ENCODE measurements around the gene SYP.

DNA sequence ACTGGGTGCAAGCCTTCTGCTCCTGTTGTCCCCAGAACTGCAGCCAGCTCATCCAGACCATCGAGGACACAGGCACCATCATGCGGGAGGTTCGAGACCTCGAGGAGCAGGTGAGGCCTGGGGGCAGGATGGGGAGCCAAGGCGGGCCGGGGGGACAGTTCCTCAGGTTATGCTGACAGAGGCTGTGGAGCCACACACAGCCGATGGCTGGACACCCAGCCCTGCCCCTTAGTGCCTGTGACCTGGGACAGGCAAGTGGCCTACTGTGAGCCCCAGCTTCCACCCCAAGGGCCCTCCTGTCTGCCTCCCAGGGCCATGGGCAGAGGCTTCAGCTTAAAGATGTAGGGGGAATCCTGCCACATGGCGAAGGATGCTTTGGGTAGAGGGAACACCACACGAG, 49.6 kb upstream of the SYP start:
- no peak for TF ChIP-seq SP1 (IDR thresholded peaks at IDR 0.05)
- no peak for TF ChIP-seq HDGF (IDR thresholded peaks at IDR 0.05; ENCODE audit: borderline replicate concordance)
- TF ChIP-seq BHLHE40 (IDR thresholded peaks at IDR 0.05; ENCODE audit: borderline replicate concordance) = no peak
- TF ChIP-seq FOXK2 (IDR thresholded peaks at IDR 0.05) = no peak
- no peak for TF ChIP-seq ZNF384 (IDR thresholded peaks at IDR 0.05)
- no peak for TF ChIP-seq TARDBP (IDR thresholded peaks at IDR 0.05)
- TF ChIP-seq NFRKB (IDR thresholded peaks at IDR 0.05) = no peak
- no peak for TF ChIP-seq ARNT (IDR thresholded peaks at IDR 0.05)
- no peak for TF ChIP-seq CTBP1 (IDR thresholded peaks at IDR 0.05; ENCODE audit: borderline replicate concordance)
- TF ChIP-seq, protein P1, sequence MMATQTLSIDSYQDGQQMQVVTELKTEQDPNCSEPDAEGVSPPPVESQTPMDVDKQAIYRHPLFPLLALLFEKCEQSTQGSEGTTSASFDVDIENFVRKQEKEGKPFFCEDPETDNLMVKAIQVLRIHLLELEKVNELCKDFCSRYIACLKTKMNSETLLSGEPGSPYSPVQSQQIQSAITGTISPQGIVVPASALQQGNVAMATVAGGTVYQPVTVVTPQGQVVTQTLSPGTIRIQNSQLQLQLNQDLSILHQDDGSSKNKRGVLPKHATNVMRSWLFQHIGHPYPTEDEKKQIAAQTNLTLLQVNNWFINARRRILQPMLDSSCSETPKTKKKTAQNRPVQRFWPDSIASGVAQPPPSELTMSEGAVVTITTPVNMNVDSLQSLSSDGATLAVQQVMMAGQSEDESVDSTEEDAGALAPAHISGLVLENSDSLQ (IDR thresholded peaks at IDR 0.05) = no peak
- TF ChIP-seq ELF4 (IDR thresholded peaks at IDR 0.05) = no peak
- TF ChIP-seq L3MBTL2 (conservative IDR thresholded peaks at IDR 0.05) = no peak

Data from HEK293T (cell line).